GM12892 (cell line): ENCODE results near the gene EIF4EBP2.

ENCODE experiments used
- POLR2A ChIP-seq: IDR thresholded peaks from 2 replicates; pipeline ENCODE4 v1.6.1; 2011; ENCODE audit warnings: low read depth, low read length, control low read depth
- POLR2AphosphoS5 ChIP-seq: IDR thresholded peaks from 2 replicates; pipeline ENCODE4 v1.6.1; 2011; ENCODE audit warnings: low read depth, low read length, control low read depth
- TAF1 ChIP-seq: IDR thresholded peaks from 2 replicates; pipeline ENCODE4 v1.6.1; 2011; ENCODE audit warnings: low read depth, mild to moderate bottlenecking, control low read depth, low read length, borderline replicate concordance

DNA sequence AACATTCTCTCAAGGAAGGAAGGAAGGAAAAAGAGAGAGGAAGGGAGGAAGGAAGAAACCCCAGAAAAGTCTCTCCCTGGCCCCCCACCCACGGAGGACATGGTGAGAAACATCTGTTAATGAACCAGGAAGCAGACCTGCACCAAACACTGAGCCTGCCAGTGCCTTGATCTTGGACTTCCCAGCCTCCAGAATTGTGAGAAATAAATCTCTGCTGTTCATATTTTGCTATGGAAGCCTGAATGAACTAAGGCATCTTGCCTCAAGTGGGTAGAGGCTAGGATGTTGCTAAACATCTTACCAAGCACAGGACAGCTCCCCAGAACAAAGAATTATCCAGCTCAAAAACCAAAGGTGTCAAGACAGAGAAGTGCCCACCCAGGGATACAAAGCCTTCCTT lies 40.7 kb upstream of the EIF4EBP2 start:
- TF ChIP-seq POLR2AphosphoS5 (no peak), POLR2A (no peak), TAF1 (no peak)
